NCI-H128 (cell line): Measurements from ENCODE around the gene KLC3.
"Not testable (repeated sequence)": the region's sequence is repeated elsewhere in the genome, so short reads cannot be mapped to it uniquely, and the experiment has no call there.

Source experiments
- DNase-seq: peaks from one replicate; lab custom pipeline; 2025; ENCODE audit not compliant: unreplicated experiment; lab: John Stamatoyannopoulos, UW

KLC3 gene

DNA sequence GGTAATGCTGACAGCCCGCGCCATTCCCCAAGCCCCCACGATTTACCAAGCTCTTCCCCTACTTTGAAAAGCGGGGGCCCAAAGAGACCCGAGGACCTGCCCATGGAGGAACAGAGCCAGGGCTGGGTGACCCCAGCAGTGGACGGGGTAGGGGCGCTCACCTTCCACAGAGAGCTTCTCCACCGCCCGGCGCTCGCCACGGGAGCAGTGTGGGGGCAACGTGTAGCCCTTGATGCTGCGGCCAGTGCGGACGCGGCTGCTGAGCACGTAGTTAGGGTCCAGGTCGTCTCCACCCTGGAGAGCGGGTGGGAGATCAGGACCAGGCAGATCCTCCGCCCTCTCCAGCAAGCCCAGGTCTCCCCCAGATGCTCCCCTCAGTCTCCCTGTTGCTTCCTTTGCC, 25.2 kb upstream of the KLC3 start:
- no peak for DNase-seq

DNA sequence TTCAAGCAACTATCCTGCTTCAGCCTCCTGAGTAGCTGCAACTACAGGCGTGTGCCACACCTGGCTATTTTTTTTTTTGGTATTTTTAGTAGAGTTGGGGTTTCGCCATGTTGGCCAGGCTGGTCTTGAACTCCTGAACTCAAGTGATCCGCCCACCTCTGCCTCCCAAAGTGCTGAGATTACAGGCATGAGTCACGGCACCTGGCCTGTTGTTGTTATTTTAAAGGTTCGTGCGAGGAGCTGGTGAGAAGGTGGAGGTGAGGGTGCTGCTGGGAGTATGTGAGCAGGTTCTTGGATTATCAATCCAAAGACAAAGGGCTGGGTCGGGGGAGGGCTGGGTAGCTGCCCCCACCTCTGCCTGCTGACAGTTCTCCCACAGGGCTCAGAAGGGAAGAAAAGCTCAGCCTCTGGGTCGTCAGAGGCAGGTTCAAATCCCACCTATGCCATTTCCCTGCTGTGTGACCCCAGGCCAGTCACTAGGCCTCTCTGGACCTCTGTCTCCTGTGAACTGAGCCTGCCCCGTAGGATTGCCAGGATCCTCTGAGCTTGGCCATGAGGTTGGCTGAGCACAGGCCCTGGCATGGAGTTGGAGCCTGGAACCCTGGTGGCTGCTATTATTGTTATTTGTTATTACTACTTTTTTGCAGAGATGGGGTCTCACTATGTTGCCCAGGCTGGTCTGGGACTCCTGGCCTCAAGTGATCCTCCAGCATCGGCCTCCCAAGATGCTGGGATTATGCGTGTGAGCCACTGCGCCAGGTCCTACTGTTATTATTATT, 19.4 kb upstream of the KLC3 start:
- DNase-seq: no peak

DNA sequence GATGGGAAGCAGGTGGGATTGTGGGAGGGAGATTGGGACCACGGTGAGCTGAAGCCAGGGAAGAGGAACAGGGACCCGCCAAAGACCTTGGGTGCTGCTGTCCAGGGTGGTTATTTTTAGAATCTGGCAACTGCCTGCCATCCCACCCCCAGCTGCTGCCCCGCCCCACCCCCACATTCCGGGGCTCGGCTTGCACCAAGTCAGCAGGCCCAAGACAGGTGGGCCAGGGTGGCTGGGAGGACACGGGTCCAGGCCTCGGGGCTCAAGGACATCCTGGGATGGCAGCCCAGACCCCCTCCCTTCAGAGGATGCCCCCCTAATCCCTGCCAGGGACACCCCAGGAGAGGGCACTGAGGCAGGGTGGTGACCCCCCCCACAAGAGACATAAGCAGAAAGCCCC, 18.7 kb upstream of the KLC3 start:
- no peak for DNase-seq

- peak; percentile 51 for DNase-seq
Observed at GRCh38 chr19:45322311-45322710, 18.2 kb upstream of the KLC3 start.

DNA sequence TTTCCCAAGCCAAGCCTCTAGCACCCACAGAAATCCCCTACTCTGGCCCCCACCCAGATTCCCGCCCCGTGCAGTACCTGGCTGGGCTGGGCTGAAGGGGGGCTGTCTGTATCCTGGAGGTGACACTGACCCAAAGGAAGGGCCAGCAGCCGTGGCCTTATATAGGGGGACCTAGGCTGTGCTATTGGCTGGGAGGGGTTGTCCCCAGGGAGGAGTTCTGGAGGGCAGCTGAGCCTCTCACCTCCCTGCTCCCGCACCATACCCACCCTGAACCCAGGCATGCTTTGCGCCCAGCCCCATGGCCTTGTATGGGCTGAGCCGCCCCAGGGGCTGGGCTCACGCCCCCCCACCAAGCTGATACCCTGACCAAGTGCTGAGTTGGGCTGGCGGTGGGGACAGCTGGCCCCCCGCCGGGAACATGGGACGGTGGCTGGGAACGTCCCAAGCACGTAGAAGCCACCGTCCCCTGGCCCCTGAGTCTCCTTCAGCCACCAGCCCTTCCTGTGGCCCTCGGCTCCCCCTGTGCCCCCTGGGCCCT, 17.7 kb upstream of the KLC3 start, which contains the start of gene CKM:
Gene CKM (minus strand): TSS at position 132 of the 538 bp plus-strand sequence. CDS start 3,162 bp downstream, outside the sequence.
- DNase-seq: no peak

DNA sequence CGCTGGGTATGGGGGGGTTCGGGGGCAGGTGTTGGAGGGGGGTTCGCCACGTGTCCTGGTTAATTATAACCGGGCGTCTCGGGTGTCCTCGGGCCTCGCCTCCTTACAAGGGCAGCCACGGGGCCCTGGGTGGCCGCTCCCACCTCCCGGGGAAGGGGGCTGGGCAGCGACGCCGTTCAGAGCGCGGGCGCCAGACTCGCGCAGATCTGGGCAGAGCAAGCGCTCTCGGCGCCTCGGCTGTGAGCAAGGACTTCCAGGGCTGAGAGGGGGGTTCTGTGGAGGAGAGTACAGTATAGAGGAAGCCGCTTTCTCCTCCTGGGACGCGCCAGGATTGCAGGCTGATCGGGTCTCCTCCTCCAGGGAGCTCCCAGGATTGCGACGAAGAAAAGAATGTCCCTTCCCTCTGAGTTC, 16.9 kb upstream of the KLC3 start:
- DNase-seq: no peak

- DNase-seq: no peak
Observed at GRCh38 chr19:45324349-45324907, 16.1 kb upstream of the KLC3 start.

- no peak for DNase-seq
Observed at GRCh38 chr19:45327404-45328143, 13.0 kb upstream of the KLC3 start.

DNA sequence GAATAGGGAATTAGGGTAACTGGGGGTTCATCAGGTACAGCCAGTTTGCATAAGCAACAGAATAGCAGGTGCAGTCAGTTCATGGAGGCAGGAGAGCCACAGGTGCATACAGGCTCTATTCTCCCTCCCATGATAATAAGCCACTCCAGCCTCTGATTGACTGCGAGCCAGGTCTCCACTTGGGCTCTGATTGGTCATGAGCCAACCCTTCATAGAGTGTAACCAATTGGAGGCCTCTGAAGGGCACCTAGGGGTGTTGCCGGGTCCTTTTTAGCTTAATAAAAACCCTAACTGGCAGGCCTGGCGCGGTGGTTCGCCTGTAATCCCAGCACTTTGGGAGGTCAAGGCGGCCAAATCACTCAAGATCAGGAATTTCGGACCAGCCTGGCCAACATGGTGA, 9.1 kb upstream of the KLC3 start:
- no peak for DNase-seq

- DNase-seq: no peak
Observed at GRCh38 chr19:45333609-45334303, 6.8 kb upstream of the KLC3 start.

DNA sequence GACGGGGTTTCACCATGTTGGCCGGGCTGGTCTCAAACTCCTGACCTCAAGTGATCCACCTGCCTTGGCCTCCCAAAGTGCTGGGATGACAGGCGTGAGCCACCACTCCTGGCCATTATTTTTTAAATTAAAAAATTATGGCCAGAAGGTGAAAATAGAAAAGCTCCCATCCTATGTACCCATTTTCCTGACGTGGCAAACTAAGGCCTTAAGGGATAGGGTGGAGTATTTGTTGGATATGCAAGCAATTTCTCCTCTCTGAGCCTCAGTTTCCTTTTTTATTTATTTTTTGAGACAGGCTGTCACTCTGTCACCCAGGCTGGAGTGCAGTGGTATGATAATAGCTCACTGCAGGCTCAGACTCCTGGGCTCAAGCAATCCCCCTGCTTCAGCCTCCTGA, 5.7 kb upstream of the KLC3 start:
- not testable (repeated sequence) for DNase-seq

GRCh38 chr19:45336696-45337251, 3.8 kb upstream of the KLC3 start:
- no peak for DNase-seq

- no peak for DNase-seq
Observed at GRCh38 chr19:45339629-45340028, 921 bp upstream of the KLC3 start.

GRCh38 chr19:45340899-45341453, 426 bp downstream of the KLC3 start:
- no peak for DNase-seq

DNA sequence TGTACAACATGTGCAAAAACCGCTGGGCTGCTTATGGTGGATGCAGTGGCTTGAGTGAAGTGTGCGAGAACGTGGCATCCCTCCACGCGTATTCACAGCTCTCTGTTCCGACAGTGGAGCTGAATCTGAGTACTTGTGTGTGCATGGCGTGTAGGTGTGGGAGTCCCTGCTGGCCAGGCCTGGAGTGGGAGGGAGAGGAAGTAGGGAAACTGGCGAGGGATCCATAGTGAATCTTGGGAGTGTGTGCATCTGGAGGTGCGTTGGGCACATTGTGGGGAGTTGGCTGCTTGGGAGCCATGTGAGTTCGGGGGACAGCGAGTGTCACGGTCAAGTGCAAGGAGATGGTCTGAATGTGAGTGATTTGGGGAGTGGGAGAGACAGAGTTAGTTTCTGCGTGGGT, 2.4 kb downstream of the KLC3 start:
- DNase-seq: no peak

DNA sequence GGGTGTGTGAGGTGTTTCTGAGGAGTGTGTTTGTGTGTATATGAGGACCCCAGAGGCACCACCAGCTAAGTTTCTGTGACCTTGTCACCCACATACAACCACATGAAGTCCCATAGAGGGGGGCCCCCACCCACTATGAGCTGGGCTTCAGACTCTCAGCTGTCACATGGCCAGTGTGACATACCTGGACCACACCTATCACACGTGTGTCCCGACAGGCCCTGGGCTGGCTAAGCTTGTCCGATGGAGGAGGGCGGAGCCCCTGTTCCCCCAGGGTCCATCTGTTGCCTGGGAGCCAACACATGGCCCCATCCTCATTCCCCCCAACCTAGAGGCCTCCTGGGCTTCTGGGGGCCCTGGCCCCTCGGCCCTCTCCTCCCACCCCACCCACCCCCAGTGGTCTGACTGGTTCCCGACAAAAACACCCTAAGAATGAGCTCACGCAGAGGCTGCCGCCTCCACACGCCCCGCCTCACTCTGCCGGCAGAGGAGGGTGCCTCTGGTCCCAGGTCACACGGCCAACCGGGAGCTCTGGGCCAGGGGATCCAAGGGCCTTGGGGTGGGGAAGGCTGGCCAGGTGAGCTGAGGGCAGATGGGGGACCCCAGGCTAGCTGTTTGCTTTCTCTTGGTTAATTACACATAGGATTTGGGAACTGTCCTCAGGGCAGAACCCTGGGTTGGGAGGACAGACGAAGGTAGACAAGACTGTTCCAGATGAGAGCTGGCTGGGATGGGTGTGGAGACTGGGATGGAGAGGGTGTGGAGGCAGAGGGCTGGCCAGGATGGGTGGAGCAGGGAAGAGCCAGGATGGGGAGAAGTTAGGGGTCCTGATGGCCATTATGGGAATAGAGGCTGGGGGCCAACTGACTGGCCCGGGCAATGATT, 4.3 kb downstream of the KLC3 start:
- no peak for DNase-seq

DNA sequence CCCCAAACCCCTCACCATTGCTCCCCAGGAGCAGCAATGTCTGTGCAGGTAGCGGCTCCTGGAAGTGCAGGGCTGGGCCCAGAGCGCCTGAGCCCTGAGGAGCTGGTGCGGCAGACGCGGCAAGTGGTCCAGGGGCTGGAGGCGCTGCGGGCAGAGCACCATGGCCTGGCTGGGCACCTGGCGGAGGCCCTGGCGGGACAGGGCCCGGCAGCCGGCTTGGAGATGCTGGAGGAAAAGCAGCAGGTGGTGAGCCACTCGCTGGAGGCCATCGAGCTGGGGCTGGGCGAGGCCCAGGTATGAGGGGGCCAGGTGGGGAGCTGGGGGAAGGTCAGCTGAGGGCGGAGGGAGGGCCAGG, 4.9 kb downstream of the KLC3 start:
- no peak for DNase-seq

GRCh38 chr19:45346449-45346848, 5.9 kb downstream of the KLC3 start:
- DNase-seq: no peak

DNA sequence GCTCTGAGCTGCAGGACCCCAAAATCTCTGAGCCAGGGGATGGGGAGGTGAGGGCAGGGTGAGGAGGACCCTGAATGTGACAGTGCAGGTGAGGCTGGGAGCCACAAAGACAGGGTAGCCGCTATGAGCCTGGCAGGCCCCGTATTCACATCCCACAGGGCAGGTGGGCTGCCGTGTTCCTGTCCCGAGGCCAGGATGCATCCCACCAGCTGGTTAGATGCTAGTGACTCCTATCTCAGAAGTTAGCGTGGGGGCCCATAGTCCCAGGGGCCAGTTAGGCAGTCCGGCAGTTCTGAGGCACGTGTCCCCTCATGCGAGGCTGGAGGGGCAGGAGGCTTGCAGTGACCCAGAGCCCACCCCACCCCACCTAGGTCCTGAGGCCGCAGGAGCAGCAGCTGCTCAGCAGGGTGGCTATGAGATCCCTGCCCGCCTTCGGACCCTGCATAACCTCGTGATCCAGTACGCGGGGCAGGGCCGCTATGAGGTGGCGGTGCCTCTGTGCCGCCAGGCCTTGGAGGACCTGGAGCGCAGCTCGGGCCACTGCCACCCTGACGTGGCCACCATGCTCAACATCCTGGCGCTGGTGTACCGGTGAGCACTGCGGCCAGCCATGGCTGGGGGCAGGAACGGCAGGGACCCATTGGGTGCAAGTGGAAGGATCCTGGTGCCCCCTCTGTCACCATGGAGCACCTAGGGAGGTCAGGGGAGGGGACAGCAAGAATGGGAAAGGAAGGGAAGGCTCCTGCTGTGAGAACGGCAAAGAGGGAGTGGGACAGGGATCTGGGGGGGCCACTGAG, 7.2 kb downstream of the KLC3 start:
- DNase-seq: no peak
